Peyer's patch (tissue), 4 donors: ENCODE results near the gene INPP4A.

Source experiments
- POLR2A ChIP-seq, 2 donors: fragments of 450-650 bp; IDR thresholded peaks; one replicate each; pipeline ENCODE4 v1.5.1; 2017; ENCODE audit warnings: antibody characterized with exemption in 2 of 2, mild to moderate bottlenecking in 2 of 2, moderate library complexity in 2 of 2
- TF ChIP-seq, protein P1 (sequence below), 6 experiments: fragments of 450-650 bp in 4 of 6; fragments of 200-600 bp in 2 of 6; sonication (generic) in 1 of 6; IDR thresholded peaks; one replicate each; pipeline ENCODE4 v1.5.1; 2017 to 2019; ENCODE audit warnings: antibody characterized with exemption in 6 of 6, mild to moderate bottlenecking in 3 of 6, moderate library complexity in 1 of 6

DNA sequence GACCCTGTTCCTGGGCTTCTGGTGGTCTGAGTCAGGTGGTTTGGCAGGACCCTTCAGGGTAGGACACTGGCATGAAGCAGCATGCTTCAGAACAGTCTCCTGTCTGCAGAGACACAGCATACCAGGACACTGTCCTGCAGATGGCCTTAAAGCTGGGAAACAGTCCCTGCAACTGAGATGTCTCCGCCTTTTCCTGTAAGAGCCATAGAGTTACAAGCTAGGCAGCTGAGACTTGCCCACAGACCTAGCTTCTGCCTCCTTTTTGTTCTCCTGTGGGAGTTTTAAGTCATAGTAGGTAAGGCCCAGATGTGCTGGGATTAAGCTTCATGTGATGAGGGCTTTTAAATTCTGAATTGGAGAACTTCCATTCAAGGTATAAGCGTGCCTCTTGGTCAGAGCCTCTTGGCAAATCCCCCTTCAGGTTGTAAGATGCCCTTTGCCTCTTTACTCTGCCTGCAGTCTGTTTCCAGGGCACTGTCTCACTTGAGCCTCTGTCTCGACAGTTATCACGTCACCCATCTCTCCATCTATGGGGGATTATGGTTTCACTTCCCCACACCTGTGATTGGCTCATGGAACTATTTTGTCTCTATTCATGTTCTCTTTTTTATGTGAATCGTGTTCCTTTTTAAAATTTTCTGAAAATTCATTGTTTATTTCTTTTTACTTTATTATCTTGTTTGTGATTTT lies 111.8 kb downstream of the INPP4A start:
- TF ChIP-seq, protein P1, sequence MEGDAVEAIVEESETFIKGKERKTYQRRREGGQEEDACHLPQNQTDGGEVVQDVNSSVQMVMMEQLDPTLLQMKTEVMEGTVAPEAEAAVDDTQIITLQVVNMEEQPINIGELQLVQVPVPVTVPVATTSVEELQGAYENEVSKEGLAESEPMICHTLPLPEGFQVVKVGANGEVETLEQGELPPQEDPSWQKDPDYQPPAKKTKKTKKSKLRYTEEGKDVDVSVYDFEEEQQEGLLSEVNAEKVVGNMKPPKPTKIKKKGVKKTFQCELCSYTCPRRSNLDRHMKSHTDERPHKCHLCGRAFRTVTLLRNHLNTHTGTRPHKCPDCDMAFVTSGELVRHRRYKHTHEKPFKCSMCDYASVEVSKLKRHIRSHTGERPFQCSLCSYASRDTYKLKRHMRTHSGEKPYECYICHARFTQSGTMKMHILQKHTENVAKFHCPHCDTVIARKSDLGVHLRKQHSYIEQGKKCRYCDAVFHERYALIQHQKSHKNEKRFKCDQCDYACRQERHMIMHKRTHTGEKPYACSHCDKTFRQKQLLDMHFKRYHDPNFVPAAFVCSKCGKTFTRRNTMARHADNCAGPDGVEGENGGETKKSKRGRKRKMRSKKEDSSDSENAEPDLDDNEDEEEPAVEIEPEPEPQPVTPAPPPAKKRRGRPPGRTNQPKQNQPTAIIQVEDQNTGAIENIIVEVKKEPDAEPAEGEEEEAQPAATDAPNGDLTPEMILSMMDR (IDR thresholded peaks at IDR 0.05), result no peak
- no peak for TF ChIP-seq POLR2A (IDR thresholded peaks at IDR 0.05)
